GM10847 (cell line): ENCODE results near the gene PLA2G6.

Source experiments
- POLR2A ChIP-seq: IDR thresholded peaks from 2 replicates; pipeline ENCODE4 v1.6.1; 2011; ENCODE audit not compliant: insufficient read length; ENCODE audit errors: extremely low read depth

PLA2G6 gene

GRCh38 chr22:38184788-38185187 is 3.2 kb upstream of the PLA2G6 start:
- TF ChIP-seq POLR2A = no peak

- peak; percentile 29 for TF ChIP-seq POLR2A
Measured at GRCh38 chr22:38180841-38181452, 683 bp downstream of the PLA2G6 start.

- no peak for TF ChIP-seq POLR2A
Measured at GRCh38 chr22:38177926-38178604, 3.6 kb downstream of the PLA2G6 start.

- TF ChIP-seq POLR2A = no peak
Measured at GRCh38 chr22:38177044-38177443, 4.6 kb downstream of the PLA2G6 start.

- no peak for TF ChIP-seq POLR2A
Measured at GRCh38 chr22:38176170-38176741, 5.4 kb downstream of the PLA2G6 start.

- no peak for TF ChIP-seq POLR2A
Measured at GRCh38 chr22:38175206-38176118, 6.2 kb downstream of the PLA2G6 start.

- TF ChIP-seq POLR2A = no peak
Measured at GRCh38 chr22:38174626-38175025, 7.0 kb downstream of the PLA2G6 start.

GRCh38 chr22:38173641-38173906 is 8.1 kb downstream of the PLA2G6 start:
- no peak for TF ChIP-seq POLR2A

GRCh38 chr22:38172832-38173640 is 8.6 kb downstream of the PLA2G6 start:
- no peak for TF ChIP-seq POLR2A

- no peak for TF ChIP-seq POLR2A
Measured at GRCh38 chr22:38171927-38172831, 9.5 kb downstream of the PLA2G6 start.

- no peak for TF ChIP-seq POLR2A
Measured at GRCh38 chr22:38170469-38170868, 11.2 kb downstream of the PLA2G6 start.

- no peak for TF ChIP-seq POLR2A
Measured at GRCh38 chr22:38169116-38169515, 12.5 kb downstream of the PLA2G6 start.

GRCh38 chr22:38167988-38168407 is 13.6 kb downstream of the PLA2G6 start:
- TF ChIP-seq POLR2A = no peak
